HG03139 (cell line): ENCODE measurements around the gene NUMA1.

ENCODE experiments used
- ATAC-seq: cut with Tn5 transposase; IDR thresholded peaks from one replicate; pipeline ENCODE4 v1.9.1; 2021; ENCODE audit not compliant: unreplicated experiment

Gene NUMA1

GRCh38 chr11:72080326-72081183, at the start of gene NUMA1, which contains the start of gene LRRC51:
Gene NUMA1, minus strand, starts transcription at chr11:72080542. Its CDS starts 44,599 bp downstream, at chr11:72035943.
Gene LRRC51, plus strand, starts transcription at chr11:72080850. Its CDS starts 8,234 bp downstream, at chr11:72089084.
- peak; percentile 88 for ATAC-seq

GRCh38 chr11:72129381-72129780, 49.0 kb upstream of the NUMA1 start:
- no peak for ATAC-seq

- no peak for ATAC-seq
These were observed 47.6 kb upstream of the NUMA1 start for GRCh38 chr11:72127923-72128322.

GRCh38 chr11:72125956-72126355, 45.6 kb upstream of the NUMA1 start:
- no peak for ATAC-seq

- no peak for ATAC-seq
These were observed 43.7 kb upstream of the NUMA1 start for GRCh38 chr11:72124046-72124445.

- ATAC-seq = no peak
These were observed 42.8 kb upstream of the NUMA1 start for GRCh38 chr11:72123117-72123653.

GRCh38 chr11:72122607-72123006, 42.3 kb upstream of the NUMA1 start:
- ATAC-seq = no peak

- ATAC-seq = no peak
These were observed 40.6 kb upstream of the NUMA1 start for GRCh38 chr11:72120930-72121329.

- ATAC-seq = no peak
These were observed 38.9 kb upstream of the NUMA1 start for GRCh38 chr11:72119198-72119597.

GRCh38 chr11:72116019-72116755, 35.8 kb upstream of the NUMA1 start:
- ATAC-seq = no peak

- ATAC-seq = no peak
These were observed 34.2 kb upstream of the NUMA1 start for GRCh38 chr11:72114570-72114969.

GRCh38 chr11:72112978-72113808, 32.9 kb upstream of the NUMA1 start:
- ATAC-seq = no peak

GRCh38 chr11:72112143-72112977, 32.0 kb upstream of the NUMA1 start, which contains the start of gene ANAPC15:
Gene ANAPC15, minus strand, starts transcription at chr11:72112695. Its CDS starts 1,419 bp downstream, at chr11:72111276.
- peak; percentile 86 for ATAC-seq

- ATAC-seq = no peak
These were observed 31.2 kb upstream of the NUMA1 start for GRCh38 chr11:72111300-72112142.

- no peak for ATAC-seq
These were observed 25.5 kb upstream of the NUMA1 start, which contains the start of gene TOMT for GRCh38 chr11:72105888-72106287. Gene TOMT, plus strand, starts transcription at chr11:72105924. Its CDS starts 28 bp downstream, at chr11:72105952.

GRCh38 chr11:72103754-72104167, 23.4 kb upstream of the NUMA1 start:
- no peak for ATAC-seq

GRCh38 chr11:72102946-72103753, 22.8 kb upstream of the NUMA1 start, which contains the start of gene LAMTOR1:
Gene LAMTOR1, minus strand, starts transcription at chr11:72103297. Its CDS starts 73 bp downstream, at chr11:72103224.
- peak; percentile 82 for ATAC-seq

- no peak for ATAC-seq
These were observed 22.2 kb upstream of the NUMA1 start for GRCh38 chr11:72102631-72102945.
